GM19193 (cell line): ENCODE data around the gene AFAP1.

Source experiments
- POLR2A ChIP-seq: IDR thresholded peaks from 4 replicates; pipeline ENCODE4 v1.6.1; 2011; ENCODE audit not compliant: insufficient read depth, insufficient read length; ENCODE audit errors: extremely low read depth

AFAP1 gene

DNA sequence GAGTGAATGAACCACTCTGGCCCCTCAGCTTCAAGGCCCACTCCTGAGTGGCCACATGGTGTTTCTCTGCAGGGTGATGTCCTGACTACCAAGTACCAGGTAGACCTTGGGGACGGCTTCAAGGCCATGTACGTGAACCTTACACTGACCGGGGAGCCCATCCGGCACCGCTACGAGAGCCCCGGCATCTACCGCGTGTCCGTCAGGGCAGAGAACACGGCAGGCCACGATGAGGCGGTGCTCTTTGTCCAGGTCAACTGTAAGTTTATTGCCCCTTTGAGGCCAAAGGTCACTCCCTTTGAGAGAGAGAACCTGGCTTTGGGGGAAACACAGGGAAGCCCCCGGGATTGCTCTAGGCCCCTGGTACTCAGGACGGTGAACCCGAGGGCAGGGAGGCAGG lies 216.0 kb downstream of the AFAP1 start:
- TF ChIP-seq POLR2A = no peak

DNA sequence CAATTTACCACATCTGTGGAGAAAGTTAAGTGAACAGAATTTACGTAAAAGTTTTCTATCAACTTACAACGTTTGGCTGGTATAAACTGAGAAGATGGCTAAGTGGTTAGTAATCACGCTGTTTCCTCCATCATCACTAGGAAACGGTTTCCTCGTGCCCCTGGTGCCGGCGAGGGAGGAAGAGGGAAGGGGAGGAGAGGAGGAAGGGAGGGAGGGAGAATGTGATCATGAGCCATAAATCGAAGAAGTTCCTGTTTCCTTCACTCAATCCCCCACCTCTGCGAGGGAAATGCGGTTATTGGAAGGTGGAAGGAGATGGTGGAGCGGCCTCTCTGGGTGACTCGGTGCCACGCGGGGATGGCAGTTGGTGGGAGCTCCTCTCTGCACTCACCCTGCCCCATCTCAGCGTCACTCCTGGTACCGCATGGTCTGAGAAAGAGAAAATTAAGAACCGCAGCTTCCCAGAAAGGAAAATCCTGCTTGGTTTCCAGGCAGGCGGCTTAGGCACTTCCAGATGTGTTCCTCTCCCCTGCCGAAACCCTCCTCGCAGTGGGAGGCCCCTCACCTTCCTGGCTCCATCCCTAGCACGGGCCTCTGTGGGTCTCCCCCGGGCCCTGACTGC lies 216.8 kb downstream of the AFAP1 start:
- no peak for TF ChIP-seq POLR2A

DNA sequence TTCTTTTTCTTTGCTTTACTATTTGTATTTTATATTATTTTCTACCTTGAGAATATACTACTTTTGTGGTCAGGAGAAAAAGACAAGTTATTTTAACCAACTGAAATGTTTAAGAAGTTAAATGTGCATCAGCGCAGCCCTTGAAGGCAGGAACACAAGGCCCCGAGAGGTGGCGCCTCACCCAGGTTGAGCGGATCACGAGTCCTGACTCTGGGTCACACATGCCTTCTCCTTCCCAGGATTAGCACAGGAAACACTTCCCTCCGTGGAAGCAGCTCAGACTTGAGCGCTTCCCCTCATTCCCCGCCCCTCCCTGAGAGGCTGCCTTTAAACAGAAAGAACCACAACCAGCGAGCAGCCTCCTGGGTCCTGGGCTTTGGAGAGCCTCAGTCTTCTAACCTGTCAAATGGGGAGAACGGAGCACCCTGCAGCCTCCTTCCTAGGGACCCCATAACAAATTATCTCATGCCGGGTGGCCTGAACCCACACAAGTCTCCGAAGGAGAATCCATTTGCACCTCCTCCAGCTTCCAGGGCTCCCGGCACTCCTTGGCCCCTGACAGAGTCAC lies 217.6 kb downstream of the AFAP1 start:
- TF ChIP-seq POLR2A = no peak

DNA sequence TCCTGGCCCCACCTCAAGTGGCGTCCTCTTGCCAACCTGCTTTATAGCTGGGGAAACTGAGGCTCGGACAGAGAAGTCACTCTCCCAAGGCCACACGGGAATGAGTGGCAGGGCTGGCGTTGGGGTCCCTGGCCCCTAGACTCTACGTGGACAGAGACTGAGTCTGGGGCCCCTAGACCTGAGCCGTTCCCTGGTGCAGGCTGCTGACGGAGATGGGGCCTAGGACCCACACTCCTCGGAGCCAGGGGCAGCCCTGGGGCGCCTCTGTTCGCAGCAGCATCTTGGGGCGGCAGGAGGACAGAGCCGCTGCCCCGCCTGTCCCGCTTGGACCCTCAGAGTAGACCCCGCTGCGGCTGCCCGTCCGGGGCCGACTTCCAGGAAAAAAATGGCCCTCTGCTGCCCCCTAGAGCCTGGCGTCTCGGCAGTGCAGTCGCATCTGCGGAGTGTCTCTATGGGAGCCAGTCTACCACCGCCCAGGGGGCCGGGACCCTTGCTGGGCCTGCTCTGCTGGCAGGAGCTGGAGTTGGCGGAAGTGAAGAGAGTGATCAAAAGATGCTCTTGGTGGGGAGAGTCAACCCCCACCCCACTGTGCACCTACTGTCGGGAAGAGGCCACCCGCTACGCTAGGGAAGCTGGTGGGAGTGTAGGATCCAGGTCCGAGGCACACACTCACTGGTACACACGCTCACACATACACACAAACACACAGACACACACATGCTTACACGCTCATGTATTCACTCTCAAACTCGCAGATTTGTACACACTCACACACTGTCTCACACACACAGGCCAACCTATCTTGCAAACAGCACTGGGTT lies 220.1 kb downstream of the AFAP1 start:
- no peak for TF ChIP-seq POLR2A

DNA sequence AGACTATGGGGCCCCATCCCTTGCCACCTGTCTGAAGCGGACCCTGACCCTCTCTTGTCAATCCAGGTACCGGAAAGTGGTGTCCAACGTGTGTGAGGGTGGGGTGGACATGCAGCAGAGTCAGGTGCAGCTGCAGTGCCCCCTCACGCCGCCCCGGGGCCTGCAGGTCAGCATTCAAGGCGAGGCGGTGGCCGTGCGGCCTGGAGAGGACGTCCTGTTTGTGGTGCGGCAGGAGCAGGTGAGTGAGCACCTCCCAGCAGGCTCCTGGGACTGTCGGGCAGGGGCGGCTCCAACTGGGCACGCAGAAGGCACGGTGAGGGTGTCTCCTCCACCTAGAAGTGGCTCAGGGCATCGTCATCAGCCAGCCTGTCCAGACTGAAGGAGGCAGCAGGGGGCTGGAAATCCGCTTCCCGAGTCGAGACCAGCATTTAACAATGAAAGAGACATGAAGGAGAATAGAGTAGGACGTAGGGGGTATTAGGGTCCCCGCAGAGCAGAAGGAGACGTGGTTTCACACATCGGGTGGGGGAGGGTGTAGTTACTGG lies 221.6 kb downstream of the AFAP1 start:
- no peak for TF ChIP-seq POLR2A

DNA sequence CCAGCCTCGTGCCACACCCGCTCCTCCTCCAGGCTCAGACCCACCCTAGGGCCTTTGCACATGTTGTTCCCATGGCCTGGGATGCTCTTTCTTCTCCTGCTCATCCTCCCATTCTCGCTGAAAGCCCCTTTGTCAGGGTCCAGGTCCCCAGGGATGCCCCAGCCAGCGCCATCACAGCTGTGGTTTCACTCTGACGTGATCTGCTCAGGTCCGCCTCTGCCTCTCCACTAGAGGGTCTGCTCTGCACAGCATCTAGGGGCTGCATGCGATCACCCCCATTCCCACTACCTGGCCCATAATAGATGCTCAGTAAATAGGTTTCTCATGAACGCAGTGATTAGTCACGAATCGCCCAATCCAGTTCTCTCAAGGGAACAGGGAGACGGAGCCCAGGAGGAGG lies 222.5 kb downstream of the AFAP1 start:
- TF ChIP-seq POLR2A = no peak

DNA sequence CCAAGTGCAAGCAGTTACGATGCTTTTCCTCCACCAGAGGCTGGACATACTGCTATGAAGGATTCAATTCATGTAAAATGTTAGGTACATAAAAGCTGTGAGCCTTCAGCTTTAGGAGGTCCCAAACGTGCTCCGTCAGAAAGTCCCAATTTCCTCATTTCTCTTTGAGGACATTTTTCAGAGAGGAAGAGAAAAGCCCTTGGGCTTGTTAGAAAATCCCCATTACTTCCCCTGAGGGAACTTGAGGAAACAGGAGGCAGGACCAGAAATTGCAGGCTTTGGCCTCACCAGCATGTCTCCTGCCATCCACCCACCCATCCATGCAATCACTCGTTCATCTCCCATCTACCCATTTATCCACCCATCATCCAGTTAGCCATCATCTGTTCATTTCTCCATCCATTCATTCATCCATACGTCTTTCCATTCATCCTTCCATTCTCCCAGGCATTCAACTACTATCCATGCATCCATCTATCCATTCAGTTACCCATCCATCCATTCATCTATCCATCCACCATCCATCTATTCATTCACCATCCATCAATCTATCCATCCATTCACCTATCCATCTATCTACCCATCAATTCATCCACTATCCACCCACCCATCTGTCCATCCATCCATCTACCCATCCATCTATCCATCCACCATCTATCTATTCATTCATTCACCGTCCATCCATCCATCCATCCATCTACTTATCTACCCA lies 223.5 kb downstream of the AFAP1 start:
- TF ChIP-seq POLR2A = no peak

DNA sequence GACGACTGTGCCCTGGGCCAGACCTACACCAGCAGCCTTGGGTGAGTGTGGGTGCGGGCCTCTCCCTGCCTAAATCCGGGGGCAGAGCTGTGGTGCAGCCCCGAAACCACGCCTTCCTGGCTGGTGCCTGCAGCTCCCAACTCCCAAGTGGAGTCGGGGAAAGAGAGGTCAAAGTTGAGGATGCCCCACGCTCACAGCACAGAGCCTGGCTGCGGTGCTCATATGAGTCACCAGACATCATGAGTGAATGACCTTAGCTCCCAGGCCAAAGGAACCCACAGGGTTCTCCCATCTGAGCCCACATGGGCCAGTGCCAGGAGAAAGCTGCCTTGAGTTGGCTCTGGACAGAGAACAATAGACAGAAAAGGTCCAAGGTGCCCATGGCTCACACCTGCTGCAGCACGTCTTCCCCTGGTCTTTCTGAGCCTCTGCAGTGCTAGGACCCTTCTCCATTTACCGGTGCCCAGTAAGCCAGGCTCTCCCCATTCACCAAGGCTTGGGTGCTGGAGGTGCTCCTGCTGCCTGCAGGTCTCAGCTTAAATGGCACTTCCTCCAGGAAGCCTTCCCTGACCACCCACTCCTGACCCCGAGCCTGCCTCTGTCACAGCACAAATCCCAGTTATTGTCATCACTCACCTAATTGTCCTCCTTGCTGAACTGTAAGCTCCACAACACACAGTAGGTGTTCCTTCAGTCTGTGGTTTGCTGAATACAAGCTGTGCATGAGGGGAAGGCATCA lies 224.2 kb downstream of the AFAP1 start:
- no peak for TF ChIP-seq POLR2A

DNA sequence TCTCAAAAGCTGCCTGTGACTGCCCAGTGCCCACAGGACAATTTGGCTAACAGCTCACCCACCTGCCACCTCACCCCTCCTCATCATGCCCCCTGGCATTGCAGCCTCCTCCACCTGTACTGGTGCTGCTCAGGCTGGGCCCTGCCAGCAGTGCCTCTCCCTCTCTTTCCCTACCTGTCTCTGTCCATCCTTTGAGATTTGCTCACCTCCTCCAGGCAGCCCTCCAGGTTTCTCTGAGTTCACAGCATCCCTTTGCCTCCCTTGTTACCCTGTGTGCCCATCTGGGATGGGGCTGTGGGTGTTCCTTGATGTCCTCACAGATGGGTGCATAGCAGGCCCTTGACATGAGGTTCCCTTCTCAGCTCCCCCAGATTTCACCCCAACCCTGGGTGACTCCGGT lies 224.9 kb downstream of the AFAP1 start:
- TF ChIP-seq POLR2A = no peak

DNA sequence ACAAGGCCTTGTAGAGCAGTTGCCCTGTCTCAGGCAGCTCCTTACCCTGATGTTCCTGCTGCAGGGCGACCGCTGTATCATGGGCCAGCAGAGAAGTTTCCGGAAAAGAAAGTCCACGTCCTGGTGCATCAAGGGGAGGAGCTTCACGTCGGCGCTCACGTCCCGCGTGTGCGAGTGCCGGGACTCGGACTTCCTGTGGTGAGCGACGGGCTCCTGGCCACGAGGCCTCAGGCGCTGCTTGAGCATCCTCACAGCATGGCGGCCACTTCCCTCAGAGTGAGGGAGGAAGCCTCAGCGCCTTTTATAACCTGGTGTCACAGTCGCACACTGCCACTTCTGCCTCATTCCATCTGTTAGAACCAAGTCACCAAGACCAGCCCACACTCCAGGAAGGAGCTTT lies 225.5 kb downstream of the AFAP1 start:
- TF ChIP-seq POLR2A = no peak

DNA sequence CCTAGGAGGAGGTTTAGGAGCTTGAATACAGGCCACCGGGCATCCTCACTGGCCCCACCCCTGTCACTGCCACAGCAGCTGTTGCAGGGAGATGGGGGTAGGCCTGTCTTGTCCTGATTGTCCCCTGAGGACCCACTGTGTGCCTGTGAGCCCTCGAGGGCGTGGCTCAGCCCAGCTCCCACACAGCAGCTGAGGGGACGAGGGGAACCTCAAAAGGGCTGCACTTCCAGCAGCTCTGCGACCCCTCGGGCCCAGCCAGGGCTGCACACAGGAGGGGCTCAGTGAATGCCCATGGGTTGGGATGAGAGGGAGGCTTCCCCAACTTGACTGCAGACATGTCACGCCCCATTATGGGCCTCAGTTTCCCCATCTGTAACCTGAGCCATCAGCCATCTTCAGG lies 225.9 kb downstream of the AFAP1 start:
- TF ChIP-seq POLR2A = no peak

DNA sequence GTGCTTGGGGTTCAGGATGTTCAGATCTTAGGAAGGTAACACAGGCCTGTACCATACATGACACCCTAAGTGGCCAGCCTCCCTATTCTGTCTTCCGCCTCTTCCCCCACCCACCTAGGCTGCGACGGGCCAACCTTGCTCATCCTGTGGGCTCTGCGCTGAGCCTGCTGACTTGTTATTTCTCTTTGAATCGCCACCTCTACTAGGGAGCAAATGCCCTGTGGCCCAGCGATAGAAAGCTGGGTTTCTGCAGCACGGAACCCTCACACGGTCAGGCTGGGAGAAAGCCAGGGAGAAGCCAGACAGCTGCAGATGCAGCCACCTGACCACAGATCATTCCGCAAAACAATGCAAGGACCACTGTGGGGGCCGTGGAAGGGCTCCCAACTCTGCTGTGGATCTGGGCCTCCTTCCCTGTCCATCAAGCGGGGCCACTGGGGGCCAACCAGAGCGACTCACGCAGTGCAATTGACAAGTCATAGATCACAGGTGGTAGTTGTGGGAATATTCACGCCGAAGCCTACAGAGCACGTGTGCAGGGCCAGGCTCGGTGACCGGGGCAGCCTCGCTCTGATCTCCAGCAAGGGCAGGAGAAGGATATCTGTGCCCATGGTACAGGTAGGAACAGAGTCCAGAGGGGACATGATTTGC lies 227.5 kb downstream of the AFAP1 start:
- no peak for TF ChIP-seq POLR2A

DNA sequence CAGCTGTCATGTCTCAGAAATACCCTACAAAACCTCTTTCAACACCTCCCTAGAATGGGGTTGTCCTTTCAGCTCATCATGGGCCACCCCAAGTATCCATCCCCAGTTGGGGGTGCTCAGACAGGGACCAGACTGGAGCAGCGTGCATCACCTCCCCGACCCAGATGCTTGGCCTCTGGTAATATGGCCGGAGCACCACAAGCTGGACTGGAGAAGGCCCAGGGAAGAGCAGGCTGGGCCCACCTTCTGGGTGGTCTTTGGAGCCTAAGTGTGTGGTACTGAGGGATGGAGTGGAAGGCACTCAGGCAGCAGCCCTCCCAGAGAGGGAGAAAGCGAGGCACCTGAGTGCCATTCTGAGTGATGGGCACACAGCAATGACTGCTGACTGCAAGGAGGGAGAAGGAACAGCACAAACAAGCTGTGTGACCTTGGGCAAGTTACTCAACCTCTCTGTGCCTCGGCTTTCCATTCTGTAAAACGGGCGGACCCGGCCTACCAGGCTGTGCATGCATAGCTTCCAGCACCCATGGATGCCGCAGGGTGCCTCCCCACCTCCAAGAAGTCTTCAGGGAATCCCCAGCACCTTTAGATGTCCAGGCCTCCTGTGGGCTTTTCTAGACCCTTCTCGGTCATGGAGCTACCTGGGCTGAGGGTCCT lies 228.2 kb downstream of the AFAP1 start:
- TF ChIP-seq POLR2A = no peak
